ENCODE measurements around the gene RGP1. TPM values are rescaled to one million over a fixed set of nuclear protein-coding genes. Genes with fewer than 3 reads are reported as not detected.

Gene RGP1
- total and polyA plus RNA-seq, 12 donors, result 6.4 to 41.2 (median 22.3) TPM

GRCh38 chr9:35723426-35723825, 25.7 kb upstream of the RGP1 start:
- H3K27ac ChIP-seq, result no peak overlapping the region

GRCh38 chr9:35723908-35724307, 25.2 kb upstream of the RGP1 start:
- H3K4me1 ChIP-seq (replicated peaks in 1 of 2), result peaks cover 24 to 30% of the 10 kb centered on the region in 2 donors
- peaks cover 0 to 69% of the 10 kb centered on the region in 2 donors for H3K36me3 ChIP-seq (replicated peaks in 1 of 2)
- intact Hi-C loops (cut with DNase I), result no loop called here
- WGBS, 4 donors, result 88 to 93% (median 91%) methylated on average over 6 to 8 of the region's 8 CpGs
- DNase-seq, result no peak
- no peak overlapping the region for H3K27ac ChIP-seq
- no peak overlapping the region for H3K4me3 ChIP-seq
- H3K9me3 ChIP-seq (replicated peaks in 1 of 3), result no peaks in the 10 kb centered on the region
- TF ChIP-seq CTCF (IDR thresholded peaks at IDR 0.05) (no peak), POLR2A (IDR thresholded peaks at IDR 0.05) (no peak)
- H3K27me3 ChIP-seq, result no peaks in the 10 kb centered on the region

More at GRCh38 chr9:35723426-35723825, 25.7 kb upstream of the RGP1 start:
- intact Hi-C loops (cut with DNase I), result no loop called here
- H3K27me3 ChIP-seq, result no peaks in the 10 kb centered on the region
- 83 to 95% (median 89%) methylated on average over 2 of the region's 2 CpGs for WGBS, 4 donors
- H3K4me3 ChIP-seq, result no peak overlapping the region
- H3K9me3 ChIP-seq (replicated peaks in 1 of 3), result no peaks in the 10 kb centered on the region
- TF ChIP-seq POLR2A (IDR thresholded peaks at IDR 0.05) (no peak), CTCF (IDR thresholded peaks at IDR 0.05) (no peak)
- peaks cover 0 to 74% of the 10 kb centered on the region in 2 donors for H3K36me3 ChIP-seq (replicated peaks in 1 of 2)
- no peak for DNase-seq
- H3K4me1 ChIP-seq (replicated peaks in 1 of 2), result peaks cover 19 to 25% of the 10 kb centered on the region in 2 donors

GRCh38 chr9:35725362-35725761, 23.7 kb upstream of the RGP1 start:
- intact Hi-C loops (cut with DNase I), result loop anchor here in 1 of 2 donors (5.0 kb wide), 1 partner anchor 33 kb away; no protein-coding TSS in a partner anchor
- DNase-seq, result no peak
- H3K4me1 ChIP-seq (replicated peaks in 1 of 2), result peaks cover 37 to 44% of the 10 kb centered on the region in 2 donors
- TF ChIP-seq CTCF (IDR thresholded peaks at IDR 0.05) (no peak), POLR2A (IDR thresholded peaks at IDR 0.05) (no peak)
- H3K27me3 ChIP-seq, result no peaks in the 10 kb centered on the region
- no peaks in the 10 kb centered on the region for H3K9me3 ChIP-seq (replicated peaks in 1 of 3)
- H3K36me3 ChIP-seq (replicated peaks in 1 of 2), result peaks cover 0 to 55% of the 10 kb centered on the region in 2 donors
- no peak overlapping the region for H3K4me3 ChIP-seq
- 90 to 97% (median 91%) methylated on average over 6 to 11 of the region's 11 CpGs for WGBS, 4 donors
- H3K27ac ChIP-seq, result no peak overlapping the region

- intact Hi-C loops (cut with DNase I), result loop anchor here in 1 of 2 donors (5.0 kb wide), 1 partner anchor 35 kb away; no protein-coding TSS in a partner anchor
These were observed 22.2 kb upstream of the RGP1 start for GRCh38 chr9:35726931-35727330.

More at GRCh38 chr9:35726931-35727330, 22.2 kb upstream of the RGP1 start:
- TF ChIP-seq CTCF (IDR thresholded peaks at IDR 0.05) (no peak), POLR2A (IDR thresholded peaks at IDR 0.05) (no peak)
- peak overlapping the region in 4 of 5 donors; percentile 56 to 99 (median 77) for H3K27ac ChIP-seq
- H3K4me3 ChIP-seq, result no peak overlapping the region
- H3K9me3 ChIP-seq (replicated peaks in 1 of 3), result no peaks in the 10 kb centered on the region
- DNase-seq, result peak in 4 of 7 donors; percentile 52 to 75 (median 56)
- peaks cover 49 to 52% of the 10 kb centered on the region in 2 donors for H3K4me1 ChIP-seq (replicated peaks in 1 of 2)
- H3K27me3 ChIP-seq, result no peaks in the 10 kb centered on the region
- peaks cover 0 to 39% of the 10 kb centered on the region in 2 donors for H3K36me3 ChIP-seq (replicated peaks in 1 of 2)
- 45 to 52% (median 47%) methylated on average over 3 of the region's 3 CpGs for WGBS, 4 donors

Measured in adrenal gland (tissue), 12 donors.